SK-N-SH (cell line): ENCODE data around the gene LTBP1. TPM values are rescaled to one million over a fixed set of nuclear protein-coding genes. Genes with fewer than 3 reads are reported as not detected.

ENCODE experiments used
- CTCF ChIA-PET: fragments of 300-600, 350-600 bp; formaldehyde crosslinking; extraction: SDS; loops from one replicate; lab custom pipeline; 2021; lab: Yijun Ruan, JAX
- POLR2A ChIA-PET: fragments of 350-600 bp; sonication (Branson Sonifier 250); formaldehyde crosslinking; extraction: SDS; loops from one replicate; lab custom pipeline; 2020; ENCODE audit warnings: antibody characterized with exemption, inconsistent platforms; lab: Yijun Ruan, JAX
- DNase-seq: peaks from one replicate; pipeline ENCODE4 v3.0.0; 2012
- H2AFZ ChIP-seq: fragments of 200-600 bp; sonication (generic); 2 replicates; pipeline ENCODE4 v1.8.1; 2016; ENCODE audit warnings: antibody characterized with exemption, mild to moderate bottlenecking, low read depth
- H3F3A ChIP-seq: fragments of 200-600 bp; sonication (generic); replicated peaks from 2 replicates; pipeline ENCODE3; 2016; ENCODE audit warnings: antibody characterized with exemption, mild to moderate bottlenecking; ENCODE audit not compliant: insufficient read depth
- H3K27ac ChIP-seq, 2 experiments: fragments of 200-500 bp in 1 of 2; fragments of 200-600 bp in 1 of 2; sonication (Bioruptor generic) in 1 of 2; sonication (generic), shearing (Covaris generic) in 1 of 2; 2 replicates each; pipeline versions ENCODE4 v1.5.1 to v1.6.1; 2014 to 2016; ENCODE audit warnings: low read depth in 2 of 2, inconsistent platforms in 1 of 2, low read length in 1 of 2, mild to moderate bottlenecking in 1 of 2, mixed read lengths in 1 of 2
- H3K27me3 ChIP-seq: fragments of 200-600 bp; sonication (generic), shearing (Covaris generic); 2 replicates; pipeline ENCODE4 v1.6.1; 2016; ENCODE audit warnings: mixed run types; ENCODE audit not compliant: insufficient read depth
- H3K36me3 ChIP-seq, 2 experiments: fragments of 200-500 bp in 1 of 2; fragments of 200-600 bp in 1 of 2; sonication (Bioruptor generic) in 1 of 2; sonication (generic) in 1 of 2; replicated peaks in 1 of 2; 2 replicates each; pipeline versions ENCODE3 to v1.5.1; 2014 to 2016; ENCODE audit warnings: low read length in 1 of 2, mild to moderate bottlenecking in 1 of 2; ENCODE audit not compliant: insufficient read depth in 2 of 2, control insufficient read depth in 1 of 2
- H3K4me1 ChIP-seq, 2 experiments: fragments of 200-500 bp in 1 of 2; fragments of 200-600 bp in 1 of 2; sonication (Bioruptor generic) in 1 of 2; sonication (generic), shearing (Covaris generic) in 1 of 2; 2 replicates each; pipeline versions ENCODE4 v1.5.1 to v1.6.1; 2014 to 2016; ENCODE audit warnings: low read depth in 1 of 2, low read length in 1 of 2, mixed run types in 1 of 2; ENCODE audit not compliant: insufficient read depth in 2 of 2, control insufficient read depth in 1 of 2
- H3K4me2 ChIP-seq: fragments of 200-600 bp; sonication (generic), shearing (Covaris generic); 2 replicates; pipeline ENCODE4 v1.6.1; 2017; ENCODE audit warnings: mixed run types
- H3K4me3 ChIP-seq, 2 experiments: fragments of 200-500 bp in 1 of 2; fragments of 200-600 bp in 1 of 2; sonication (Bioruptor generic) in 1 of 2; sonication (generic), shearing (Covaris generic) in 1 of 2; 2 replicates each; pipeline versions ENCODE4 v1.5.1 to v1.8.1; 2014 to 2016; ENCODE audit warnings: low read depth in 2 of 2, inconsistent platforms in 1 of 2, low read length in 1 of 2, mild to moderate bottlenecking in 1 of 2, mixed read lengths in 1 of 2, moderate library complexity in 1 of 2
- H3K79me2 ChIP-seq: fragments of 200-600 bp; sonication (generic); 2 replicates; pipeline ENCODE4 v1.8.1; 2017; ENCODE audit warnings: mild to moderate bottlenecking; ENCODE audit not compliant: insufficient read depth
- H3K9ac ChIP-seq: fragments of 200-600 bp; sonication (generic); 2 replicates; pipeline ENCODE4 v1.6.1; 2017; ENCODE audit warnings: mixed run types
- H3K9me2 ChIP-seq: fragments of 200-600 bp; sonication (generic); 2 replicates; pipeline ENCODE4 v1.6.1; 2017; ENCODE audit warnings: mixed run types
- H3K9me3 ChIP-seq: fragments of 200-600 bp; sonication (generic); 2 replicates; pipeline ENCODE4 v1.6.1; 2017; ENCODE audit warnings: mixed run types, mild to moderate bottlenecking, moderate library complexity
- H4K20me1 ChIP-seq: fragments of 200-600 bp; sonication (generic); 2 replicates; pipeline ENCODE4 v1.6.1; 2017; ENCODE audit warnings: mild to moderate bottlenecking, mixed run types; ENCODE audit not compliant: insufficient read depth
- EP300 ChIP-seq, 2 experiments: IDR thresholded peaks; 2 replicates each; pipeline versions ENCODE4 v1.4.0 to v1.6.1; 2012; ENCODE audit warnings: borderline replicate concordance in 1 of 2, low read depth in 1 of 2, low read length in 1 of 2
- FOSL2 ChIP-seq: IDR thresholded peaks from 2 replicates; pipeline ENCODE4 v1.4.0; 2012; ENCODE audit warnings: low read depth, mild to moderate bottlenecking, moderate library complexity, borderline replicate concordance
- FOXJ3 ChIP-seq: sonication (generic); formaldehyde crosslinking; IDR thresholded peaks from 2 replicates; pipeline ENCODE4 v1.5.1; 2020; ENCODE audit warnings: mild to moderate bottlenecking, missing genetic modification reagents
- IRF3 ChIP-seq: fragments of 150-350 bp; IDR thresholded peaks from 2 replicates; pipeline ENCODE4 v1.6.1; 2016; ENCODE audit warnings: mild to moderate bottlenecking, low read depth, low read length
- JUND ChIP-seq: IDR thresholded peaks from 2 replicates; pipeline ENCODE4 v1.4.0; 2012
- MXI1 ChIP-seq: IDR thresholded peaks from 2 replicates; pipeline ENCODE4 v1.6.1; 2012; ENCODE audit warnings: mild to moderate bottlenecking, low read depth, low read length, improper control_type of control experiment
- RFX5 ChIP-seq: IDR thresholded peaks from 2 replicates; pipeline ENCODE4 v1.6.1; 2012; ENCODE audit warnings: mild to moderate bottlenecking, improper control_type of control experiment, low read length
- SMC3 ChIP-seq: IDR thresholded peaks from 2 replicates; pipeline ENCODE4 v1.6.1; 2012; ENCODE audit warnings: low read depth, low read length, improper control_type of control experiment
- TAF1 ChIP-seq: IDR thresholded peaks from 2 replicates; pipeline ENCODE4 v1.6.1; 2012; ENCODE audit warnings: low read depth, mild to moderate bottlenecking, low read length, moderate library complexity, borderline replicate concordance
- TCF12 ChIP-seq: IDR thresholded peaks from 2 replicates; pipeline ENCODE4 v1.4.0; 2012
- TEAD4 ChIP-seq: IDR thresholded peaks from 2 replicates; pipeline ENCODE4 v1.4.0; 2012; ENCODE audit warnings: mild to moderate bottlenecking, borderline replicate concordance; ENCODE audit not compliant: insufficient read depth
- USF2 ChIP-seq: fragments of 150-350 bp; IDR thresholded peaks from 2 replicates; pipeline ENCODE4 v1.6.1; 2017; ENCODE audit warnings: antibody characterized with exemption, low read length, low read depth, borderline replicate concordance
- YY1 ChIP-seq: IDR thresholded peaks from 2 replicates; pipeline ENCODE4 v1.4.0; 2012; ENCODE audit warnings: low read depth, mild to moderate bottlenecking
- WGBS: methylation state at CpG from one replicate; pipeline ENCODE4 v1.1.6; 2017; ENCODE audit warnings: low lambda C conversion rate; 5-methylcytosine and 5-hydroxymethylcytosine counted together
- polyA plus RNA-seq, 3 experiments: library from polyadenylated mRNA; depleted of rRNA; stranded (reverse); fragments of >200 nt; gene quantifications; 2 replicates each; pipeline ENCODE4 v1.2.3, GENCODE V29; 2012

The LTBP1 gene
- polyA plus RNA-seq, 1 of the 3 experiments (the other 2 are of a cell fraction) = 467 TPM

GRCh38 chr2:32932825-32933755 lies 13.7 kb upstream of the LTBP1 start:
- H3K4me1 ChIP-seq = peaks cover 1 to 2% of the 10 kb centered on the region in 2 experiments; a peak in 1 of 4 replicates
- H3K9me3 ChIP-seq = no peaks in the 10 kb centered on the region; the same call in 1 of the 2 replicates
- no peak overlapping the region for H3K9ac ChIP-seq
- H2AFZ ChIP-seq = peak overlapping the region; percentile 53; the same call in 1 of the 2 replicates
- no peaks in the 10 kb centered on the region for H3F3A ChIP-seq
- no peak overlapping the region for H3K4me2 ChIP-seq
- no peak overlapping the region; a peak in 1 of 4 replicates for H3K4me3 ChIP-seq
- CTCF ChIA-PET = interaction anchor here (0.8 to 2.1 kb wide), 3 partner anchors 12 to 160 kb away, joined by 3 to 8 read pairs (median 3); no protein-coding TSS in a partner anchor
- no peaks in the 10 kb centered on the region for H3K79me2 ChIP-seq
- WGBS = 55% methylated on average over 11 of the region's 11 CpGs
- TF ChIP-seq JUND (no peak), FOXJ3 (CRISPR knock-in tag) (no peak), TEAD4 (no peak), EP300 (IDR thresholded peaks at IDR 0.05; ENCODE audit: borderline replicate concordance in 1 of 2, low read depth in 1 of 2, low read length in 1 of 2) (no peak), TAF1 (no peak), MXI1 (no peak), IRF3 (no peak), FOSL2 (no peak), TCF12 (no peak), RFX5 (no peak), USF2 (no peak), YY1 (no peak), SMC3 (no peak)
- H3K27me3 ChIP-seq = no peaks in the 10 kb centered on the region
- no peak overlapping the region for H3K27ac ChIP-seq
- POLR2A ChIA-PET = no interaction called here
- H3K9me2 ChIP-seq = no peaks in the 10 kb centered on the region
- H3K36me3 ChIP-seq = no peaks in the 10 kb centered on the region
- no peak for DNase-seq
- no peaks in the 10 kb centered on the region for H4K20me1 ChIP-seq

GRCh38 chr2:32933756-32934095 lies 13.0 kb upstream of the LTBP1 start:
- peak overlapping the region; percentile 53; the same call in 1 of the 2 replicates for H2AFZ ChIP-seq
- no peaks in the 10 kb centered on the region for H3K36me3 ChIP-seq
- no peak overlapping the region; a peak in 1 of 4 replicates for H3K4me3 ChIP-seq
- DNase-seq = no peak
- no peak overlapping the region for H3K9ac ChIP-seq
- H3K27me3 ChIP-seq = no peaks in the 10 kb centered on the region
- ChIA-PET CTCF (interaction anchor here (1.0 to 2.1 kb wide), 2 partner anchors 11 to 161 kb away, joined by 3 to 8 read pairs; no protein-coding TSS in a partner anchor), POLR2A (no interaction called here)
- no peak overlapping the region for H3K4me2 ChIP-seq
- H3K27ac ChIP-seq = no peak overlapping the region
- peaks cover 2 to 5% of the 10 kb centered on the region in 2 experiments; a peak in 1 of 4 replicates for H3K4me1 ChIP-seq
- TF ChIP-seq JUND (no peak), FOSL2 (no peak), SMC3 (no peak)
- H3K9me2 ChIP-seq = no peaks in the 10 kb centered on the region
- no peaks in the 10 kb centered on the region for H4K20me1 ChIP-seq
- H3K9me3 ChIP-seq = no peaks in the 10 kb centered on the region; the same call in 1 of the 2 replicates
- H3F3A ChIP-seq = no peaks in the 10 kb centered on the region
- H3K79me2 ChIP-seq = no peaks in the 10 kb centered on the region
- WGBS = 74% methylated on average over 5 of the region's 5 CpGs
